ENCODE results near the gene EYS. TPM values are rescaled to one million over a fixed set of nuclear protein-coding genes. Genes with fewer than 3 reads are reported as not detected.

EYS gene
- polyA plus RNA-seq, 4 donors, result 0.51 to 0.77 (median 0.61) TPM

DNA sequence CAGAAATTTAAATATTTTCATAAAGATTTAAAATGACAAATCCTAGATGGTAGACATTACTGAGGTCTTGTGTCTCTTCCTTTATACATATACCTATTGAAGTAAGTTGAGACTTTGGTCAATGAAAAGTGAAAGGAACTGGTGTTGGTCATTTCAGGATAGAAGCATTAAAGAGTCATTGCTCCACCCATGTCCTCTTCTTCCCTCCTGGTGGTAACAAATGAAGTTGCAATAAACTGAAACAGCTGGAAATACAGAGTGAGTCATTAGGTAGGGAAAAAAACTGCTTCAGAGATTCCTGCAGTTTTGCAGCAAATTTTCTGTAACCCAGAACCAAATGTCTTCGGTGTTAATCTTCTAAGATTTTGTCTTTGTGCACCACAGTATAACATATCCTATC is 448.0 kb downstream of the EYS start:
- DNase-seq (ENCODE audit: low read depth in 4 of 4, low spot score in 3 of 4), result no peak

DNA sequence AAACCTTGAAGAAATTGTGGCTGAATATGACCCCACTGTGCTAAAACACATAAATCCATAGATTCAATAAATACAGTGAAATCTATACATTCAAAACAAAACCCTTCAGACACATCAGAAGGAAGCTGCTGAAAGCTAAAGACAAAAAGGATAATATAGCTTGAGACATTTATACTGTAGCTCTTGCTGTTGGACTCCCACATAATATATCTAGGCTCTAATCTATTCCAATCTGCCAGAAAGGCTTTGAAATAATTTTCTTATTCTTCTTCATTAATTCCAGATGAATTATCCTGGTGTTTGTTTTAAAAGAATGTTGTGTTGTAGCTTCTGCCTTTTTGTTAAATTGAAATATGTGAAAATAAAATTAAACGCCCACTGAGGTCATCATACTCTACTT is 454.0 kb downstream of the EYS start:
- DNase-seq (ENCODE audit: low read depth in 4 of 4, low spot score in 3 of 4), result no peak

DNA sequence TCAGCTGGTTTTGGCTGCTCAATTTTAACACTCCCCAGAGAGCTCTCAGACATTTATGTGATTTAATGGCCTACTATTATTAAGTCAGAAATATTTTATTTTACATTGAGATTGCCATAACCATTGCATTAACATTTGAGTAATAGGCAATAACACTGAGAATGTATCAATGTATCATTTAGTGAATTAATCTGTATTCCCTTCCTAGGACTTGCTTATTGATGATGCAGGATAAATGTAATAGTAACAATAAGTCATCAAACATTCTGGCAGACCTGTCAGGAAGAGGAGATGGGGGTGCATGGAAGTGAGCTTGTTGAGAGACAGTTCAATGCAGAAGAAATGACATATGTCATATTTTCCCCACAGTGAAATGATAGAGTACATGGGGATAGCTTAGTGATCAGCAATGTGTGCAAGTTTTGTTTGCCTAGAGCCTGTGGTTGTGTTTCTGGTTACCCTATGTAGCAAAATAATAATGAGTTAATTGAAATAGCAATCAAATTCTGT is 458.9 kb downstream of the EYS start:
- no peak for DNase-seq (ENCODE audit: low read depth in 4 of 4, low spot score in 3 of 4)

DNA sequence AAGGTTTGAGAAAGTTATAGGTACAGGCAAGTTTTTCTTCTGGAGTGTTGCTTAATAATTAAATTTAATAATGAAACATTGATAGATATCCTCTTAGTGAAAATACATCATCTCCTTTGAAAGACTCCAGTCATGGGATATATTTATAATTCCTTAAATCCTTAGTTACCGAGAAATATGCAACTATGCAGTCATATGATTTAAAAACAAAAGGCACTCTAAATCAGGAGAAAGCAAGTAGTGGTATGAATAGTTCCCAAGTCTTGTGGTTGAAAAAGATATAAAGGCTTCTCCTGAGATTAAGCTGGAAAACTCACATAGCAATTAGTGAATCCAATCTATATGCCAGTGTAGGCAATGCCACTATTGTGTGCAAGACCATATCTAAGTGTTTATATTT is 475.4 kb downstream of the EYS start:
- no peak for DNase-seq (ENCODE audit: low read depth in 4 of 4, low spot score in 3 of 4)

GRCh38 chr6:65229825-65230224 is 477.2 kb downstream of the EYS start:
- DNase-seq (ENCODE audit: low read depth in 4 of 4, low spot score in 3 of 4), result no peak

DNA sequence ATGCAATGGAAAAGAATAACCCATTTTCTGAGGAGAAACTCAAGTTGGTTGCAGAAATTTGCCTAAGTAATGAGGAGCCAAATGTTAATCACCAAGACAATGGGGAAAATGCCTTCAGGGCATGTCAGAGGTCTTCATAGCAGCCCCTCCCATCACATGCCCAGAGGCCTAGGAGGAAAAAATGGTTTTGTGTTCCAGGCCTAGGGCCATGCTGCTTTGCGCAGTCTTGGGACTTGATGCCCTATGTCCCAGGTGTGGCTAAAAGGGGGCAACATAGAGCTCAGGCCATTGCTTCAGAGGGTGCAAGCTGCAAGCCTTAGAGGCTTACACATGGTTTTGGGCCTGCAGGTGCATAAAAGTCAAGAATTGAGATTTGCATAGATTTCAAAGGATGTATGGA is 485.9 kb downstream of the EYS start:
- no peak for DNase-seq (ENCODE audit: low read depth in 4 of 4, low spot score in 3 of 4)

DNA sequence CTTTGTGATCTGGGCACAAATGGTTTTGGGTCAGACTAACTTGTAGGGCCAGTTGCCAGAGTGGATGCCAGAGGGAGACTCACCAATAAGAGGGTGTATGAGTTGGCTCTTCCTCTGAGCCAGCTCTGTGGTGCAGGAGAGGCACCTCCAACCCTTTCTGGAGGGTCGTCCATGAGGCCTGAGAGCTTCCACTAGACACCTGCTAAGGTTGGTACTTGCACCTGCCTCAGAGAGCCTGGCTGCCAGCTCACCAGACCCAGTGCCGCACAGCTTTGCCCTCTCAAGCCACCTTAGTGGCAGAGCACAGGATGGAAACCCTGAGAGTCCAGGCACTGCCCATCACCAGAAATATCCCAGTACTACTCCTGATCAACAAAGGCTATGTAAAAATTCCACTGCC is 504.3 kb downstream of the EYS start:
- no peak for DNase-seq (ENCODE audit: low read depth in 4 of 4, low spot score in 3 of 4)

DNA sequence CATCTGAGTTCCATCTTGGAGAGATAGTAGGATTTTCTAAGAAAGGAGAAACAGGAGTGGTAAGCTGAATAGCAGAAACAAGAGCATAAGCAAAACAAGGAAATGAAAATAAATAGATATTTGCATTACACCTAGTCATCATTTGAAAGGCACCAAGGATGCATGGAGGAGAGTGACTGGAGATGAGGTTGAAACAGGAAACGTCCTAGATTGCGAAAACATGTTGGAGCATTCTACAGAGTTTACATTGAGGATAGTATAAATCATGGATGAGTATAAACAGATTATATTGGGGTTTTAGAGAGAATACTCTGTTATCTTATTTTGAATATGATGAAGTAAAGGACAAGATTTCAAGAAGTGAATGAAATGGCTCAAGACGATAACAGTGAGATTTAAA is 507.3 kb downstream of the EYS start:
- no peak for DNase-seq (ENCODE audit: low read depth in 4 of 4, low spot score in 3 of 4)

DNA sequence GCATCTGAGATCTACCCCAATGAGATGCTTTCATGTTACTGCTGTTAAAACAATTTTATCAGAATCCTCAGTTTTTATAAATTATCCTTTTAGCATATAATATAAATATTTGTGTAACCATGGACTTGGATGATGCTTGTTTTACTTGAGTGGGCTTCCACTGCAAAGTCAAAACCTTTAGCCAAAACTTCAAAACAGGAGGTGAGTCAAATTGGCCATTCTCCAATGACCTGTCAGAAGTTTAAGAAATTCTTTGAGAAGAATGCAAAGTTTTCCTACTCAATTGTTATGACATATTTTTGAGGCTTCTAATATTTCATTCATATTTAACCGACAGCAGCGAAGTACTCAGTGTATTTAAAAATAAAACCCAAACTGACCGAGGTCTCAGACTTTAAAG is 507.9 kb downstream of the EYS start:
- no peak for DNase-seq (ENCODE audit: low read depth in 4 of 4, low spot score in 3 of 4)

- no peak for DNase-seq (ENCODE audit: low read depth in 4 of 4, low spot score in 3 of 4)
These were observed 515.6 kb downstream of the EYS start for GRCh38 chr6:65191471-65191870.

DNA sequence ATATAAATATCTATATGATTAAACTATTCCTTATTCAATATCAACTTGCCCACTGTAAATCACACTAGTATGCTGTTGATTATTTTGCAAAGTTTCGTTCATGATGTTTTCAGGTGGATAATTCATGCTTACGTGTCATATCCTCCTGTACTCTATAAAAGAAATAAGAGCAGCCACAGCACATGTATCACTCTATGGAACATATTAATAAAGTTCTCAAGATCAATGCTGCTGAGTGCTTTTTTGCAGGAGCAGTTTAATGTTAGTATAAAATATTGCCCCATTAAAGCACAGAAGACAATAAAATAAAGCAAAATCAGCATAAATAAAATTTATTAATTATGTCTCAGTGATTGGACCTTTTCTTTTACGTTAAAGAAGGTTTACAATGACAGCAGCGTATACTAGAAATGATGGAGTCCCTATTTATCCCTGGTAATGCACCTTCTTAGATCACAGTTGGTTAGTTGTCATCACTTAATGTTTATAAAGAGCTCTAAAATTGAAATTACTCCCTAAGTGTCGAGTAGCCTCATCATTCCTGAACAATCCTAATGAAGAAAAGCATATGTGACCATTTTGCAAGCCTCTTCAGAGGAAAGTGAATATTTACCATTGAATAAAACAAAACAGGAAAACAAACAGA is 517.7 kb downstream of the EYS start:
- no peak for DNase-seq (ENCODE audit: low read depth in 4 of 4, low spot score in 3 of 4)

DNA sequence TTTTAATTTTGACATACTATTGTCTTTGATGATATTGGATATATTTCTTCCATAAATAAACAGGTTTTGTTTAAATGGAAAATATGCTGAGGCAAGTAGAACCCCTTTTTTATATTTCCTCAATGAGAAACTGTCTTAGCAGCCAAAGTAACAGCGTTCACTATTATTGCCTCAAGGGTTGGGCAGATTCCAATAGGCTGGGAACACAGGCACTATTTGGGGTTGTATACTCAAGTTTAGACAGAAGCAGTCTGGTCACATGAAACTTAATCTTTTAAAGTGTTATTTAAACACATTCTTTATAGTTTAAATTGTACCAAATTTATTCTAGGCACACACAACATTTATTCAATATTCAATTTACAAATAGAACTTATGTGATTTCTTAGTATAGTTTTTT is 520.2 kb downstream of the EYS start:
- DNase-seq (ENCODE audit: low read depth in 4 of 4, low spot score in 3 of 4), result no peak

DNA sequence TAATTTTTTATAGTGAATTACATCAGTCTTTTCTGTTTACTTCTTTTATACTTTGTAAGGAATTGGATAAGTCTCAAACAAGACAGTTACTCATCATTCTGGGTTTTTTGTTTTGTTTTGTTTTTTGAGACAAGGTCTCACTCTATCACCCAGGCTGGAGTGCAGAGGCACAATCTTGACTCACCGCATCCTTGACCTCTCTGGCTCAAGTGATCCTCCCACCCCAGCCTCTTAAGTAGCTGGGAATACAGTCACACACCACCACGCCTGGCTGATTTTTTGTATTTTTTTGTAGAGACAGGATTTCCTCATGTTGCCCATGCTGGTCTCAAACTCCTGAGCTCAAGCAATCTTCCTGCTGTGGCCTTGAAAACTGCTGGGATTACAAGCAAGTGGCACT is 524.3 kb downstream of the EYS start:
- DNase-seq (ENCODE audit: low read depth in 4 of 4, low spot score in 3 of 4), result no peak

- no peak for DNase-seq (ENCODE audit: low read depth in 4 of 4, low spot score in 3 of 4)
These were observed 536.8 kb downstream of the EYS start for GRCh38 chr6:65170273-65170672.

GRCh38 chr6:65161661-65162060 is 545.4 kb downstream of the EYS start:
- DNase-seq (ENCODE audit: low read depth in 4 of 4, low spot score in 3 of 4), result no peak

- DNase-seq (ENCODE audit: low read depth in 4 of 4, low spot score in 3 of 4), result no peak
These were observed 550.0 kb downstream of the EYS start for GRCh38 chr6:65157025-65157424.

DNA sequence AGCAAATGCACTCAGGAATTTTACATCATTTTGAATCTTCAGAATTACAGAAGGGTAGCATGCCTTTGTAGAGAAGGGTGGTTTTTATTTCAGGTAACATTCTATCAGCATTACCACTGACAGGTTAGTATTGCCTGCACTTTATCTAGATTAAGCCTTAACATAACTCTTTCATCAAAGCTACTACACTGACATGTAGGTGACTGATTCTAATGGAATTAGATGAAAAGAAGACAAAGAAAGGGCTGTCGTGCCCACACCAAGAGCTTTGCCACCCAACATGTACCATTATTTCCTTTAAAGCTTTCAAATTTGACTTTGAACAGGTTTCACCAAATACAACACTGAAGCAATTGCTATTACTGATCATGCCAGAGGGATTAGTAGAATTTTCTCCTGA is 551.9 kb downstream of the EYS start:
- DNase-seq (ENCODE audit: low read depth in 4 of 4, low spot score in 3 of 4), result no peak

- no peak for DNase-seq (ENCODE audit: low read depth in 4 of 4, low spot score in 3 of 4)
These were observed 557.2 kb downstream of the EYS start for GRCh38 chr6:65149841-65150240.

GRCh38 chr6:65148839-65149238 is 558.2 kb downstream of the EYS start:
- no peak for DNase-seq (ENCODE audit: low read depth in 4 of 4, low spot score in 3 of 4)

DNA sequence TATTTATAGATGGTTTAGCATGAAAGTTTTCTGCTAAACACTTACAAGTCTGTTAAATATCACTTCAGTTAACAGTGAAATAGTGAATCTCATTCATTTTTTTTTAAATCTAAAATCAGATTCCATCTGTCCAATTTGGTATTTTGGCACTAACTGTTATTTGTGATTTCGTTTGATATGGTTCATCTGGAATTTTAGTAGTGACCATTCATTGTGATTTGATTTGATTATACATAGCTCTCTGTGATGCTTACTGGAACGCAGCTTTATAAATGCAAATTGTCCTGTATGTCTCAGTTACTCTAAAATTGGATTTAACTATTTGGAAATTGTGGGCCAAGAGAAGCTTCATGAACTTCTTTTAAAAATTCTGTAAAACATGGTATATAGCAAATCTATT is 571.5 kb downstream of the EYS start:
- DNase-seq (ENCODE audit: low read depth in 4 of 4, low spot score in 3 of 4), result no peak

GRCh38 chr6:65126667-65127066 is 580.4 kb downstream of the EYS start:
- no peak for DNase-seq (ENCODE audit: low read depth in 4 of 4, low spot score in 3 of 4)

- DNase-seq (ENCODE audit: low read depth in 4 of 4, low spot score in 3 of 4), result no peak
These were observed 583.5 kb downstream of the EYS start for GRCh38 chr6:65123521-65123920.

- no peak for DNase-seq (ENCODE audit: low read depth in 4 of 4, low spot score in 3 of 4)
These were observed 589.1 kb downstream of the EYS start for GRCh38 chr6:65117817-65118409.

Measured in right renal pelvis (tissue), 4 donors.